Activated CD4-positive, alpha-beta T cell treated with anti-CD3 and anti-CD28 coated beads, Interleukin-2, amount 50 U/mL, for 48 hours (primary cell): ENCODE results near the gene NYAP2.

Experiments used
- DNase-seq, 2 experiments: peaks; one replicate each; pipeline ENCODE4 v3.0.0-alpha.2; 2020

NYAP2 gene

DNA sequence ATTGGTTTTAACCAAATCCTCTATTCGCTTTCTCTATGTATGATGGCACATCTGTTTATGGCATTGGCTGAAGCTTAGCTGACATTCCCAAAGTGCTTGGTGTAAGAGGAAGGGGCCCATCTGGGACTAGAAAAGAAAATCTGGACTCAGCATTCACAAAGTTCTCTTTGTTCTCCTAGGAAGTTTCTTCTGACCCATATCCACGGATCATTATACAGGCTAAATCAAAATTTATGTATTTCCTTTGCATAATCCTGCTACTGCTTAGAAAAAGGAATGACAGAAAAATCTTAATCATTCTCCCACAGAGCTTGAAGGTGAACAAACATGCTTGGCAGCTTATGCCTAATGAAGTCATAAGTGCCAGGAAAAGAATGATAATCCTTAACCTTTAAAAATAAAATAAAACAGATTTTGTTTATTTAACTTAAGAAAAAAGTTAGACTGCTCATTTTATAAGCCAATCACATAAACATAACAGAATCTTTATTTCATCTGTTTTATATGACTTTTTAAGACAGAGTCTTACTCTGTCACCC lies 88.4 kb downstream of the NYAP2 start:
- no peak for DNase-seq

DNA sequence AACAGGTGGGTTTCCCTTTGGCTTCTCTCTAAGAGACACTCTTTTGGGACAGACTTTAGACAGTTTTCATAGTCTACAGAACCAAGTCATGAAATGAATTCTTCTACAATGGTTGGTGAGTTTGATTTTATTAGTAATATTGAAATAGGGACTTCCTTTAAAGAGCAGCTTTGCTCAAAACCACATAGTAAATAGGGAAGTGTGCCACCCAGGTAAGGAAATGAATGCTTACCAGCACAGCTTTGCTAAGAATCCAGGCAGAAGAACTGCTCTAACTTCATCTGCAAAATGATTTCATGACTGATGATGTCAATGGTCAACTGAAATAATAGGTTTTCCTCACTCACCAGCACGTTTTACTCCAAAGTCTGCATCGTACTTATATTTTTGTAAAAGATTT lies 89.2 kb downstream of the NYAP2 start:
- no peak for DNase-seq

DNA sequence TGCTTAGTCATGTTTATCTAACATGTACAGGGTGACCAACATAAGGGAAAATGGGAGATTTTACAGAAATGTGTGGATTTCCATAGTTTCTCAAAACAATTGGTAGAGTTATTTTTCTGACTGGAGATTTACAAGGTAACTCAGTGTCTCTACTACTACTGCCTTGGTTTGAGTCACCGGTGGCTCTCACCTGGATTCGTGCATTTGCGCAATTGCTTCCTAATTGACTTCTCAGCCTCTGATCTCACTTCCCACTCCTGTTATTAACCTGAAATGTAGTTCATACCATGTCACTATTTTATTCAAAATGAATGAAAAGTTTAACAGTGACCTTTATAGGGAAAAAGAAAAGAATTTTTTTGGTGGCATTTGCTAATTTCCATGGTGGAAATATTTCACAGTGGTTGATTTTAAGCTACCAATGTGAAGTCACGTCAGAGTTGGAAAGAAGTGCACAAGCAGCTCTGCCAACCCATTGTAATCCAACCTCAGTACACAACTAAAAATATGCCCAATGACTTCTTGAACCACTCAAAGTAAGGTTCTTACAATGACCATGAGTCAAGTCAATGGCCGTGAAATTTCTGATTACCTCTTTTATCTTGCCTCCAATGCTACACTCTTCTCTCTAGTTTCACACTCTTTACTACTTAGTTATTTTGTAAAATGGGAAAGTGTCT lies 94.0 kb downstream of the NYAP2 start:
- no peak for DNase-seq

DNA sequence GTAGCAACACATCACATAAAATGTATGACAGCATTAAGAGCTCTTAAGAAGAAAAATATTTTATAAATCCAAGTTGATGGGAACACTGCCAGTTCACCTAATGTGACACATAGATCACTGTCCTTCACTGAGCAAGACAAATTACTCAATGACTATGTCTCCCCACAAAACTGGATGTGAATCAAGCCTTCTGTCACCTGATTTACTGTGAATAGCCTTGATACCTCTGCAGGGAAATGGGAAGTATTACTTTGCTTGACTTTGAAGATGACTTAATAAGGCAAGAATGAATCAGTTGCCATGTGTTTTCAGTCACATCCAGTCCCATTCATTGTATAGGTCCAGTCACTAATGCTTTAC lies 94.6 kb downstream of the NYAP2 start:
- DNase-seq: no peak

DNA sequence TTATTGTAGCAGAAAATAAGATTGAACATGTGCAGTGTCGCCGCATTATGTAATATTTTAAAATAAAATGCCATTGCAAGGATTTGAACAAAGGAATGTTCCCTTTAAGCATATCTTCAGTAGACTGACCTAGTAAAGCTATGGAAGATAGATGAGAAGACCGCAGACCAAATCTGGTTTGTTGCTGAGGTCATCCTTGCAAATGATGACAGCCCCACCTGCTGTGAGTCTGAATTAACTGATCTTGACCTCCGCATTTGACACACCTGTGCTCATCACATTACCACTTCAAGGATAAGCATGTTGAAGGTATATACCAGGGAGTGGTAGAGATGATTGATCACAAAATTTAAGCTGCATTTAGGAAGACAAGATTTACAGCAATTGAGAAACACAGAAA lies 96.2 kb downstream of the NYAP2 start:
- no peak for DNase-seq

DNA sequence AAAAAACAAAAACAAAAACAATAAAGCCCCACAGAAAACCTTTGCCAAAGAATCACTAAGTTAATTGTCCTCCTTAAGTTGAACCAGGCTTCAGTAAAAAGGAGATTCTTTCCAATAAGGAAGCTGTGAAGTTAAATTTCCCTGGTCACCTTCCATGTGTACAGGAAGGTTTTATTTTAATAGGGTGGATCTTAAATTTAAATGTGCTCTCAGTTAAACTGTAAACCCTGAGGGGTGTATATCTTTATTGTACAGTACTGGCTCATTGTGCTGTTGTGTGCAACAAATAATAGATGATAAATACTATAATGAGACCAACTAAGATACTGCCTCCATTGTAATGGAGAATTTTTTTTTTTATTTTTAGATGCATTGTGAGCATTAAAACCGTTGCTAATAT lies 97.1 kb downstream of the NYAP2 start:
- DNase-seq: no peak

DNA sequence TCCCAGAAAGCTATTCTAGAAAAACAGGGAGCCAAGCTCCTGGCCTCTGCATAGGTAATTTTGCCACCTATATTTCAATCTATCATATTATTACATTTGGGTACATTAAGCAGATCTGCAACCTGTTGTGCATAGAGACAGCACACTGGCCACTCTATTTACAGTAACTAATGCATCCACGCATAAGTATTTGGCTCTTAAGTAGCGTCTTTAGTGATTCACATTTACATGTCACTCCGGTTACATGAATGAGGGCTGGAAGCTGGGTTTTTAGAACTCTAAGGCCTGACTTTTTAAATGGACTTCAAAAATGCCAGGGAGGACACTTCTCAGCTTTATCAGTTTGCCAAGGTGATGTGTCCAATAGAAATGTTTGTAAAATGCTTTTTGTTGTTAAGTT lies 97.7 kb downstream of the NYAP2 start:
- DNase-seq: no peak

DNA sequence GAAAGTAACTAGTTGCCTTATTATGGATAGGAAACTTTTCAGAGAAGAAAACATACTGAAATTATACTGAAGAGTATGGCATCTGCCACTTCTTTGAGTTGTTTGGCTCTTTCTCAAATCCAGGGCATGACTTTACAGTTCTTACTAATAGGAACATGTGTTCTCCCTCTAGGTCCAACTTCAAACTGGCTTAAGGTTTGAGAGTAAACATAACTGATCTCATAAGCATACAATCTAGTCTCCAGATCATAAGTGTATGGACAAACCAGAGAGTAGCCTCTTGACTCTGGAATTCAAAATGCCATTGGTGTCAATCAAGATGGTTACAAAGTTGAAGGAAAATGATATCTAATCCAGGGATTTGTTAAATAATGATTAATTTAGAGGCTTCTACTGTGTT lies 101.5 kb downstream of the NYAP2 start:
- DNase-seq: no peak

DNA sequence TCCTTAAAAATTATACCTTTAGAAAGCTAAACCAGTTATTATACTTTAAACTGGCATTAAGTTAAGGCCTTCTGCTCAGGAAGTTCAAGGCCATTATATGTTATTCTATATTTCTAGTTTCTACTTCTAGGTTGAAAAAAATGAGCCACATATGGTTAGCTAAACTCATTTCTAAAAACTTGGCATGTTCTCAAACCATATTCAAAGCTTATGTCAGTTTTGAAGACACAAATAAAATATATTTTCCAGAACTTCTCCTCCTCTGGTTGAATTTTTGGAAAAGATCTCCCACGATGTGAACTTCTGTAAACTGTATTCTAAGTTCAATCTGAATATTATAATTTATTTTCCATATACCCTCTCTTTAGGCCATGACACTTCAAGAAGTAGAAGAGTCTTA lies 103.5 kb downstream of the NYAP2 start:
- DNase-seq: no peak

DNA sequence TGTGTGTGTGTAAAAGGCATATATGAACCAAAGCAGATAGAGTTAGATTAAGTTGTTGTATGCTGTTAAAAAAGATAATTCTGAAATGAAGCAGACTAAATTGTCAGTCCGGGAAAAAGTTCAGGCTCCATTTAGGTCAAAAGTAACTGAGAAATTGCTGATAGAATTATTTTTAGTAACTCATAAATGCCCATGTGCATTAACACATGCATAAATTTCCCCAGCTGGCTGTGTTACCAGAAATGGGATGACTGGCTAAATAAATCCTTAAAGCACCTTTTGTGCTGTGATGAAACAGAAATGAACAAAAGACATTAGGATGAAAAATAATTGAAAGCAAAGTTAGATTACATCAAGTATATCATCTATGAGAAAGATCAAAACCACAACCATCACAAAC lies 111.3 kb downstream of the NYAP2 start:
- no peak for DNase-seq

DNA sequence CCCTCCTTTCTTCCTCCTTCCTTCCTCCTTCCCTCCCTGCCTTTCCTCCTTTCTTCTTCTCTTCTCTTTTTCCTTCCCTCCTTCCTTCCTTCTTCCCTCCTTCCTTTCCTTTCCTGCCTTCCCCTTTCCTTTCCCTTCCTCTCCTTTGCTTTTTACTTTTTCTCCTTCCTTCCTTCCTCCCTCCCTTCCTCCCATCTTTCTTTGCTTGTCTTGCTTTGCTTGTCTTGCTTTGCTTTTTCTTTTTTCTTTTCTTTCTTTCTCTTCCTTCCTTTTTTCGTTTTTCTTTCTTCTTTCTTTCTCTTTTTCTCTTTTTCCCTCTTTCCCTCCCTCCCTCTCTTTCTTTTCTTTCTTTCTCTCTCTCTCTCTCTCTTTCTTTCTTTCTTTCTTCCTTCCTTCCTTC lies 113.0 kb downstream of the NYAP2 start:
- DNase-seq: no peak

DNA sequence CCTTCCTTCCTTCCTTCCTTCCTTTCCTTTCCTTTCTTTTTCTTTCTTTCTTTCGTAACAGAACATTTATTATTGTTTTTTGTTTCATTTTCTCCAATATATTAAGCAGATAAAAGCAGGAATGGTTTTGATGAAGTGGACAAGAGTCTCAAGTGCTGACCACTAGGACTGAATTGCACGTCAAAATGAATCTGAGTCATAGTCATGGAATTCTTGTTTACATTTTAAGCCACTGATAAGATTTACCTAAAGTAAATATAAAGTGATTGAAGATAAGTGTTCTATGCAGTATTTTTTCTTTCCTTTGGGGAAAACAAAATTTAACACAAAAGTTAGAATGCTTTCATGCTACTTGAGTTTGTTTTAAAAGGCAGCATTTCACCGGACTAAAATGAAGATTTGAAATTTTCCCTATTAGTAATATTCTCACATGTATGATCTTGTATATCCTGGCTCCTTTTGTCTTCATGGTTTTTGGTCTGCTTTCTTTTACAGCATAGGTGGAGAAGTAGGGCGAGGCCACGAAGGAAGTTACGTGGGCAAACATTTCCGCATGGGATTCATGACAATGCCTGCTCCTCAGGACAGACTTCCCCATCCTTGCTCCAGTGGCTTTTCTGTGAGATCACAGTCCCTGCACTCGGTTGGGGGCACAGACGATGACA lies 113.5 kb downstream of the NYAP2 start:
- DNase-seq: no peak

DNA sequence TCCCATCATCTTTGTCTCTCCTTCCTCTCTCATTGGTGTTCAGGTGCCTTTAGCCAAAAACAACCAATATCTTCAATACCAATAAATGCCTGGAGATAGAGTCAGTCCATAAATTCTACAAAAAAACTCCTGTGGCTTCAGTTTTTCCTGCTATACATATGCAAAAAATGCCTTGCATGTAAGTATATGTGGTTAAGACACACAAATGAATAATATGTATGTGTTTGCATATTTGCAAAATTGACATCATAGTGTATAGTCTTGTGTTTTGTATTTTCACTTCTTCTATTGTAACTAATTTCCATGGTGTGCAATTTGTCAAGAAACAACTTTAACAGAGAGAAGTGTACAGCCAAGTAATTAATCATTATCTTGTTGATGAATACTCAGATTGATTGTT lies 115.5 kb downstream of the NYAP2 start:
- DNase-seq: no peak

DNA sequence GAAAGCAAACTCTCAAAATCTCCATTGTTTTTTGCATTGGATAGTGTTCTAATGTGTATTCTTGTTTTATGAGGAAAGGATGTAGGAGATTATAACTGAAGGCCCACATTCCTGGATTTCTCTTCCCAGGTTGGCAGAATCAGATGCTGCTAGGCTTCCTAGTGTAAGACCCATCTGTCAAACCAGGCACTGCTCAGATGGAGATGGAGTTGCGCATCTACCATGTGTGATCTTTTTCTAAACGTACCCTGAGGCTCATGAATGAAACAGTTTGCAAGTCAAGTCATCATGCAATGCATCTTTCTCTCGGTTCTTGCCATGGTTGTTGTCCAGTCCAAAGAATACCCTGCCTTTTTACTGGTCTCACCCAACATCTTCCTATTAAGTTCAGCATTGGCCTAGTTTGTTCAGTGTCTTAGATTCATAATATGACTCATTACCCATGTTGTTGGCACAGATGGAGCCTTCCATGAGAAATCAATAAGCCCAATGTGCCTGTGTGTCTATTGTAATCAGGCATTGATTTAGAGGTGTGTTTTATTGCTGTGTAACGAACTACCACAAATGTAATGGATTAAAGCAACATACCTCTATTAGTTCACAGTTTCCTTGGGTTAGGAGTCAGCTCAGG lies 127.4 kb downstream of the NYAP2 start:
- DNase-seq: no peak

DNA sequence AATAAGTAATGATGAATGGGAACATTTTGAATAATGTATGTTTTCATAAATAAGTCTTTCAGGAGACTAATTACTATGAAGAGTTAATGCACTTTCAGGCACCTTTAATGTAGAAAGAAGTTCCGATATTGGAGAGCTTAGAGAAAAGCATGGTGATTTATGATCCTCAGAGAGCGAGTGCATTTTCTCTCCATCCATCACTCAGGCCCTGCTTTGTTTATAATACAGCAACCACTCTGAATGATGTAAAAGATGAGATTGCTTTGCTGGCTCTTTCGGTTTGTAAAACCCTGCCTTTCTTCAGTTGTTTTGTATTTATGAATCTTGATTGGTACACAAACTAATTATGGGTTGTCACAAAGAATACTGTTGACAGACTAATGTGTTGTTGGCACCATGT lies 132.0 kb downstream of the NYAP2 start:
- no peak for DNase-seq

DNA sequence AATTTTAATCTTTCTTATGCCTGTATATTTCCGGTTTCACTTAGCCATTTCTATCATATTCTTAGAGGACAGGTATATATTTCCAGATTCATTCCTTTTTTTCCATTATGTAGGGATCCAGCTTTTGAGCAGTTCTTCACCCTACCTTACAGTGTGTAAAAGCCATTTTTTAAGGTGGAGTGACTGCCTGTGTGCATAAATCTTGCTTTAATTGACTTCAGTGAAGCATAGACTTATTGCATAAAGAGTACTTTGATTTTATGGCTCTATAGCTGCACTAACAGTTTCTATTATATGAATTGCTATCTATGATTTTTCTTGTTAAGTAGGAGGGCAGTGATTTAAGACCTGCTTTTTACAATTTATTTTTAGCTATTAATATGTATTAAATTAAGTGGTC lies 132.6 kb downstream of the NYAP2 start:
- no peak for DNase-seq

DNA sequence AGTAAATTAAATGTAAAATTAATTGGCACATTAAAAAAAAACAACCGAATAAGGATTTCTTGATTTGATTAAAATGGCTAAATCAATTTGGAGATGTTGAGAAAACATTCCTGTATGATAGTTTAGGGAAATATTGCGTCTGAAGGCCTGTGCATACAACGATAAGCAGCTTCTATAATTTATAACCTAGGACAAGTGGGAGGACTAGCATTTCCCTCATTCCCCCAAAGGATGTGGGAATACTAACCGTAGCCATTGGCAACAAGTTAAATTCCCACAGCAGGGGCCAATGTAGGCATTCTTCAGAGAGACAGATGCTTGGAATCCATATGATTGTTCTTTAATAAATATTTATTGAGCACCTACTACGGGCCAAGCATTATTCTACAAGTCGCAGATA lies 134.5 kb downstream of the NYAP2 start:
- no peak for DNase-seq

DNA sequence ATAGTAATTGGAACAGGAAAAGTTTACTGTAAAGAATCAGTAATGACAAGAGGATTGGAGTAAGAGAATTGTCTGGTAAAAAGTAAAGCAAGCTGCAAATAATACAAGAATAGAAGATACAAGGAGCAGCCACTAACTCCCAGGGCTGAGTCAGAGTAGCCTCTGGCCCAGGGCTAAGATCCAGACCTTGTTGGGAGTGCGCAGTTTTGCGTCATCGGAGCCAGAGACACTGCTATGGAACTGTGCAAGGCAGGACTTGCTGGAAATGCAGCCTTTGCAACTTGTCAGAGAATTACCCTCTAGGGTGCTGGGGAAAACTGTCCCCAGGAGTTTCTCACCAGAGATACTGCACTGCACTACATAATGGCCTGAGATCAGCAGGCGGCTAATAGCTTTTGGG lies 135.2 kb downstream of the NYAP2 start:
- no peak for DNase-seq

DNA sequence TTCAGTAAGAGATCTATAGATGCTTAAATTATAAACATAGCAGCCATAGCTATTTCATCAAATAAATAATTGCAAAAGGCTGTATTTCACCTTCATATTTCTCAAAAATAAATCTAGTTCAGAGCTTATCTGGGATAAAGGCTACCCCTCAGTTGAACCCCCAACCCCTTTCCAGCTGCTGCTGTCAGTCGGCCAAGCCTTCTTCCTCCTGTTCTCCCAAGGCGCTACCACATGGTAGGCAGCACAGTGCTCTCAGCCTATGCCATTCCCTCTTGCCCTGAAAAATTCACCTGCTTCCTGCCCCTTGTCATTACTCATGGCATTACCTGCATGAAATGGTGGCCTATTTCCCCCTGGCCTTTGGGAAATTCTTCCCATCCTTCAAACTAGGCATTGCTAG lies 136.5 kb downstream of the NYAP2 start:
- DNase-seq: no peak

DNA sequence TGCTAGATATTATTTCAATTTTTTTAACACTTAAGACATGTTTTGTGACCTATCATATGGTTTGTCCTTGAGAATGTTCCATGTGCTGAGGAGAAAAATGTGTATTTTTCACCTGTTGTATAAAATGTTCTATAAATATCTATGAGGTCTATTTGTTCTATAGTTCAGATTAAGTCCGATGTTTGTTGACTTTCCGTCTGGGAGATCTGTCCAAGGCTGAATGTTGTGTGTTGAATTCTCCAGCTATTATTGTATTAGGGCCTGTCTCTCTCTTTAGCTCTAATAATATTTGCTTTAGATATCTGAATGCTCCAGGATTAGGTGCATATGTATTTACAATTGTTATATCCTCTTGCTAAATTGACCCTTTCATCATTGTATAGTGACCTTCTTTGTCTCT lies 144.1 kb downstream of the NYAP2 start:
- DNase-seq: no peak

DNA sequence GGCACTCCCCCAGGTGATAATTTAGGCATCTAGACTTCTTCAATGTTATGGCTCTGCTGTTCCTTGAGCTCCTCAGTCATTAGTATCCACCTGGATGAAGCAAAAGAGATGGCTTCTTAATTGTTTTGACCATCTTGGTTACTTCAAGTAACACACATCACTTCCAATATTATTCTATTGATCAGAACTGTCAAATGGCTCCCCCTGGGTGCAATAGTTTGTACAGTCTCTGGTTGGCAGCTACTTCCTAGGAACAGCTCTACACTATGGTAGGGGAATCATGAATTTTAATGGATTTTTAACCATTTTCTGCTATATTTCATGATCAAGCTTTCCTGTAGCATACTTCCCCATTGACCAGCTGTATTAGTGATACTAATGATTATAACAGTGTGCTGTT lies 157.0 kb downstream of the NYAP2 start:
- DNase-seq: no peak

DNA sequence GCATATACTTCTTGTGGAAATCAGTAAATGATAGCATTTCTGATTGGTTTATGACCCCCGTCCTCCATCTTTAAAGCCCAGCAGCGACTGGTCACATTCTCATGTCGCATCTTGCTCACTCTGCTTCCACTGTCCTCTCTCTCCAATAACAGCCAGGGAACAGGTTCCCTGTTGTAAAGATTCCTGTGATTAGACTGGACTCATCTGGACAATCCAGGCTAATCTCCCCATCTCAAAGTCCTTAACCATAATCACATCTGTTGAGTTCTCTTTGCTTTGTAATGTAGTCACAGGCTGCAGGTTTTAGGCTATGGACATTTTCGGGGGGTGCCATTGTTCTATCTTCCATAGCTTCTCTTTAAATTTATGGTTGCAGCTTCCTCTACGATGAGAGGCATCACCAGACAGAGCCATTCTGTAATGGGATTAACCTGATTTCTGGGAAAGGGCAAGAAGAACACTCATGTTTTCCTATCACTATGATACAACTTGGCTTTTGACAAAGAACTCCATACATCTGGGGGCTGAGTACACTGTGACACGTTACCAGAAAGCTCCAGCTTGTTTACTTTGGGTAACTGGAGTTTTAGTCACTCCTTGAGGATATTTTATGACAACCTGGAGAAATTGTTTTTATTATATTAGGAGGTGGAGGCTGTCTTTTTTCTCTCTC lies 159.0 kb downstream of the NYAP2 start:
- DNase-seq: no peak

DNA sequence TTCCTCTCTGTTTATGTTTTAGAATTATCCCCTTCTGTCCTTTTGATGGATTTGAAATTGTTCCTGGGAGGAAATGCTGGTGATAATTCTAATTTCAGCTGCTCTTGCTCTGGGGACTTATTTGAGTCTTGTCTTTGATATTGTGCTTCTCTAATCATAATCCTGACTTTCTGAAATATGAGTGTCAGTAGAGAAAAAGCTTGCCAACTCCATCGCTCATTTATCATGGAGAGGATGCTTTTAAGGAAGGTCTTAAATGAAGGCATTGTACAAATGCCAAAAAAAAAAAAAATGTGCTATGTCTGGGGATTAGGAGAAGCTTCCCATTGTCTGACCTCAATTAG lies 159.5 kb downstream of the NYAP2 start:
- DNase-seq: no peak

DNA sequence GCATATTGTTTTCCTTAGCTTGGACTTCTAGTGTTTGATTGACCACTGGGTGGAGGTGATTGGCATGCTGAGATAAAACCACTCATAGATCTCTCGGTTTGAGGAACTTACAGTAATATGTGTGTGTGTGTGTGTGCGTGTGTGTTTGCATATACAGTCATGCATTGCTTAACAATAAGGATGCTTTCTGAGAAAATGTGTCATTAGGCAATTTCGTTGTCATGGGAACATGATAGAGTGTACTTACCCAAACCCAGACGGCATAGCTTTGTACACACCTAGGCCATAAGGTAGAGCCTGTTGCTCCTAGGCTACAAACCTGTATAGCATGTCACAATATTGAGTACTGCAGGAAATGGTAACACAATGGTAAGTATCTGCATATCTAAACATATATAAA lies 167.3 kb downstream of the NYAP2 start:
- DNase-seq: no peak
